ENCODE data around the gene VPS51.

DNA sequence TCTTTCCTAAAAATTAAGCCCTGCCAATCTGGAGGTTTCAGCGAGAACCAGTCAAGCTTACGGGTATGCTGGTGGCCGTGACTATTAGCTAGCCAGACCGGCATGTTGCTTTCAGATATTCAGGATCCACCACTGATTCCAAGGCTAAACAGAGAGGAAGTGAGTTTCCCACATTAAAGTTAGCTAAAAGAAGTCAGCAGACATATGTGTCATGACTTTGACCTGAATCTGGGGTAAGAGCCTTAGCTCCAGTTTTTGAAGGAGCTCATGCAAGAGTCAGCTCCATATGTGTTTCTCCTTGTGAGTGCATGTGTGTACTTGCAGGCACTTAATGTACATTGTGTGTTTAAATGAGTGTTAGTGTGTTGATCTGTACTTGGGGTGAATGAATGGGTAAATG lies 10.6 kb upstream of the VPS51 start:
- TF ChIP-seq, protein P1, sequence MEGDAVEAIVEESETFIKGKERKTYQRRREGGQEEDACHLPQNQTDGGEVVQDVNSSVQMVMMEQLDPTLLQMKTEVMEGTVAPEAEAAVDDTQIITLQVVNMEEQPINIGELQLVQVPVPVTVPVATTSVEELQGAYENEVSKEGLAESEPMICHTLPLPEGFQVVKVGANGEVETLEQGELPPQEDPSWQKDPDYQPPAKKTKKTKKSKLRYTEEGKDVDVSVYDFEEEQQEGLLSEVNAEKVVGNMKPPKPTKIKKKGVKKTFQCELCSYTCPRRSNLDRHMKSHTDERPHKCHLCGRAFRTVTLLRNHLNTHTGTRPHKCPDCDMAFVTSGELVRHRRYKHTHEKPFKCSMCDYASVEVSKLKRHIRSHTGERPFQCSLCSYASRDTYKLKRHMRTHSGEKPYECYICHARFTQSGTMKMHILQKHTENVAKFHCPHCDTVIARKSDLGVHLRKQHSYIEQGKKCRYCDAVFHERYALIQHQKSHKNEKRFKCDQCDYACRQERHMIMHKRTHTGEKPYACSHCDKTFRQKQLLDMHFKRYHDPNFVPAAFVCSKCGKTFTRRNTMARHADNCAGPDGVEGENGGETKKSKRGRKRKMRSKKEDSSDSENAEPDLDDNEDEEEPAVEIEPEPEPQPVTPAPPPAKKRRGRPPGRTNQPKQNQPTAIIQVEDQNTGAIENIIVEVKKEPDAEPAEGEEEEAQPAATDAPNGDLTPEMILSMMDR (IDR thresholded peaks at IDR 0.05) = no peak
- no peak for TF ChIP-seq POLR2A (IDR thresholded peaks at IDR 0.05)
